ENCODE results near the gene PLA2G1B.

DNA sequence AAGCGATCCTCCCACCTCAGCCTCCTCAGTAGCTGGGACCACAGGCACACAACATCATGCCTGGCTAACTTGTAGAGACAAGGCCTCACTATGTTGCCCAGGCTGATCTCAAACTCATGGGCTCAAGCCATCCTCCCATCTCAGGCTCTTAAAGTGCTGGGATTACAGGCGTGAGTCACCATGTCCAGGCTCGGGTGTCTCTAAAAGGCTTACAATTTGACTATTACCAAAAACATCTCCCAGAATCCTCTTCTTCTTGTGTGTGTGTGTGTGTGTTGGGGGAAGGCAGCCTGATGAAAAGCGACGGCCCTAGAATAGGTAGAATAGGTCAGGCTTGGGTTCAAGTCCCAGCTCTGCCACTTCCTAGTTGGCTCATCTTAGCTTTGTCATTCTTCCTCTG lies 24.5 kb upstream of the PLA2G1B start:
- TF ChIP-seq, protein P1, sequence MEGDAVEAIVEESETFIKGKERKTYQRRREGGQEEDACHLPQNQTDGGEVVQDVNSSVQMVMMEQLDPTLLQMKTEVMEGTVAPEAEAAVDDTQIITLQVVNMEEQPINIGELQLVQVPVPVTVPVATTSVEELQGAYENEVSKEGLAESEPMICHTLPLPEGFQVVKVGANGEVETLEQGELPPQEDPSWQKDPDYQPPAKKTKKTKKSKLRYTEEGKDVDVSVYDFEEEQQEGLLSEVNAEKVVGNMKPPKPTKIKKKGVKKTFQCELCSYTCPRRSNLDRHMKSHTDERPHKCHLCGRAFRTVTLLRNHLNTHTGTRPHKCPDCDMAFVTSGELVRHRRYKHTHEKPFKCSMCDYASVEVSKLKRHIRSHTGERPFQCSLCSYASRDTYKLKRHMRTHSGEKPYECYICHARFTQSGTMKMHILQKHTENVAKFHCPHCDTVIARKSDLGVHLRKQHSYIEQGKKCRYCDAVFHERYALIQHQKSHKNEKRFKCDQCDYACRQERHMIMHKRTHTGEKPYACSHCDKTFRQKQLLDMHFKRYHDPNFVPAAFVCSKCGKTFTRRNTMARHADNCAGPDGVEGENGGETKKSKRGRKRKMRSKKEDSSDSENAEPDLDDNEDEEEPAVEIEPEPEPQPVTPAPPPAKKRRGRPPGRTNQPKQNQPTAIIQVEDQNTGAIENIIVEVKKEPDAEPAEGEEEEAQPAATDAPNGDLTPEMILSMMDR (IDR thresholded peaks at IDR 0.05), result no peak
- no peak for TF ChIP-seq ZFX (IDR thresholded peaks at IDR 0.05; ENCODE audit: borderline replicate concordance)

Measured in 22Rv1 (cell line).